GM12878 (cell line): ENCODE results near the gene FERMT3. TPM values are rescaled to one million over a fixed set of nuclear protein-coding genes. Genes with fewer than 3 reads are reported as not detected.

Experiments
- CREB1 ChIP-seq: IDR thresholded peaks from 2 replicates; pipeline ENCODE4 v1.6.1; 2012; ENCODE audit warnings: low read depth, mild to moderate bottlenecking, inconsistent platforms
- CUX1 ChIP-seq: IDR thresholded peaks from 2 replicates; pipeline ENCODE4 v1.6.1; 2012; ENCODE audit warnings: improper control_type of control experiment, low read depth, low read length; ENCODE audit not compliant: insufficient replicate concordance
- E2F4 ChIP-seq: IDR thresholded peaks from 2 replicates; pipeline ENCODE4 v1.6.1; 2012; ENCODE audit warnings: low read depth, low read length, improper control_type of control experiment
- E4F1 ChIP-seq: fragments of 450-650 bp; IDR thresholded peaks from 2 replicates; pipeline ENCODE4 v1.6.1; 2018; ENCODE audit warnings: borderline replicate concordance, mild to moderate bottlenecking; ENCODE audit not compliant: partially characterized antibody
- IKZF2 ChIP-seq, 2 experiments: fragments of 450-650 bp; IDR thresholded peaks; 2 replicates each; pipeline ENCODE4 v1.6.1; 2017; ENCODE audit warnings: mild to moderate bottlenecking in 2 of 2, moderate library complexity in 2 of 2
- KAT2A ChIP-seq: conservative IDR thresholded peaks from 2 replicates; pipeline ENCODE4 v1.6.1; 2011; ENCODE audit warnings: low read depth, low read length; ENCODE audit not compliant: control insufficient read depth
- MYC ChIP-seq: IDR thresholded peaks from 2 replicates; pipeline ENCODE4 v1.6.1; 2011; ENCODE audit warnings: mild to moderate bottlenecking, low read length, moderate library complexity, inconsistent platforms; ENCODE audit not compliant: insufficient read depth, insufficient replicate concordance, insufficient read length, severe bottlenecking
- NBN ChIP-seq: fragments of 450-650 bp; IDR thresholded peaks from 2 replicates; pipeline ENCODE4 v1.6.1; 2016
- NKRF ChIP-seq: fragments of 450-650 bp; conservative IDR thresholded peaks from 2 replicates; pipeline ENCODE4 v1.6.1; 2017; ENCODE audit warnings: mild to moderate bottlenecking, moderate library complexity
- SIX5 ChIP-seq: IDR thresholded peaks from 2 replicates; pipeline ENCODE4 v1.6.1; 2011; ENCODE audit warnings: mild to moderate bottlenecking, low read depth, low read length, moderate library complexity; ENCODE audit not compliant: severe bottlenecking
- SMAD5 ChIP-seq: IDR thresholded peaks from 2 replicates; pipeline ENCODE4 v1.6.1; 2016; ENCODE audit warnings: antibody characterized with exemption, low read depth
- SMC3 ChIP-seq: IDR thresholded peaks from 2 replicates; pipeline ENCODE4 v1.6.1; 2011; ENCODE audit warnings: low read length, improper control_type of control experiment, borderline replicate concordance
- SP1 ChIP-seq: IDR thresholded peaks from one replicate; pipeline ENCODE4 v1.6.1; 2011; ENCODE audit warnings: low read depth, low read length
- ZNF687 ChIP-seq: fragments of 450-650 bp; IDR thresholded peaks from 2 replicates; pipeline ENCODE4 v1.6.1; 2017; ENCODE audit warnings: mild to moderate bottlenecking, moderate library complexity
- polyA plus RNA-seq, 11 experiments: library from polyadenylated mRNA; depleted of rRNA in 4 of 11; unstranded in 6 of 11; stranded (reverse) in 5 of 11; fragments of >200 nt; fragmentation: Nextera tagmentation in 4 of 11; fragmentation: Illumina TruSeq in 1 of 11; extraction: Ambion mirVana in 4 of 11; extraction: Trizol in 1 of 11; gene quantifications; 1 replicate in 1 of 11; 2 replicates in 10 of 11; pipeline versions ENCODE4 v1.2.1 to v1.2.3, GENCODE V29; 2011 to 2016; ENCODE audit warnings: inconsistent platforms in 2 of 11, missing spikeins in 2 of 11, low read depth in 1 of 11
- total RNA-seq, 4 experiments: library from RNA; depleted of rRNA in 3 of 4; stranded (reverse); fragments of >200 nt in 3 of 4; fragmentation: Illumina TruSeq in 1 of 4; extraction: Trizol in 1 of 4; gene quantifications; 2 replicates each; pipeline versions ENCODE4 v1.2.1 to v1.2.3, GENCODE V29; 2013 to 2021

The FERMT3 gene
- total and polyA plus RNA-seq, 10 of the 15 experiments (the other 5 are each of a cell fraction or from before 2014, with no cell fraction given) = 2.0 to 211 (median 114) TPM

- TF ChIP-seq NKRF (peak; percentile 78), E4F1 (no peak), CUX1 (no peak), MYC (no peak), ZNF687 (0 out of 2 replicates have a peak, but pooled peaks have one; percentile 27), SP1 (no peak), NBN (no peak), SMAD5 (no peak), KAT2A (no peak), IKZF2 (IDR thresholded peaks at IDR 0.05) (no peak), SMC3 (no peak), CREB1 (no peak), E2F4 (no peak), SIX5 (no peak)
These were observed 28.3 kb downstream of the FERMT3 start (continued) for GRCh38 chr11:64234647-64235379.
